ENCODE results near the gene CEP350. TPM values are rescaled to one million over a fixed set of nuclear protein-coding genes. Genes with fewer than 3 reads are reported as not detected.

CEP350 gene
- total RNA-seq, 4 donors from 2014 or later, result 74.4 to 89.0 (median 82.0) TPM

GRCh38 chr1:180061019-180061418 lies 106.4 kb downstream of the CEP350 start:
- no peak for ATAC-seq
- 100% methylated on average over 1 of the region's 1 CpG for WGBS, 2 donors (ENCODE audit: low coverage in 1 of 2)
- TF ChIP-seq POLR2A (IDR thresholded peaks at IDR 0.05) (no peak), POLR2AphosphoS5 (IDR thresholded peaks at IDR 0.05) (no peak), EP300 (IDR thresholded peaks at IDR 0.05) (no peak)
- TF ChIP-seq, protein P1, sequence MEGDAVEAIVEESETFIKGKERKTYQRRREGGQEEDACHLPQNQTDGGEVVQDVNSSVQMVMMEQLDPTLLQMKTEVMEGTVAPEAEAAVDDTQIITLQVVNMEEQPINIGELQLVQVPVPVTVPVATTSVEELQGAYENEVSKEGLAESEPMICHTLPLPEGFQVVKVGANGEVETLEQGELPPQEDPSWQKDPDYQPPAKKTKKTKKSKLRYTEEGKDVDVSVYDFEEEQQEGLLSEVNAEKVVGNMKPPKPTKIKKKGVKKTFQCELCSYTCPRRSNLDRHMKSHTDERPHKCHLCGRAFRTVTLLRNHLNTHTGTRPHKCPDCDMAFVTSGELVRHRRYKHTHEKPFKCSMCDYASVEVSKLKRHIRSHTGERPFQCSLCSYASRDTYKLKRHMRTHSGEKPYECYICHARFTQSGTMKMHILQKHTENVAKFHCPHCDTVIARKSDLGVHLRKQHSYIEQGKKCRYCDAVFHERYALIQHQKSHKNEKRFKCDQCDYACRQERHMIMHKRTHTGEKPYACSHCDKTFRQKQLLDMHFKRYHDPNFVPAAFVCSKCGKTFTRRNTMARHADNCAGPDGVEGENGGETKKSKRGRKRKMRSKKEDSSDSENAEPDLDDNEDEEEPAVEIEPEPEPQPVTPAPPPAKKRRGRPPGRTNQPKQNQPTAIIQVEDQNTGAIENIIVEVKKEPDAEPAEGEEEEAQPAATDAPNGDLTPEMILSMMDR (IDR thresholded peaks at IDR 0.05), result no peak
- Histone ChIP-seq H3K27me3 (no peaks in the 10 kb centered on the region), H3K4me1 (no peaks in the 10 kb centered on the region), H3K9me3 (no peaks in the 10 kb centered on the region), H3K27ac (no peak overlapping the region), H3K36me3 (peaks cover 7 to 81% of the 10 kb centered on the region in 2 donors), H3K4me3 (no peak overlapping the region)

- TF ChIP-seq, protein P1 (IDR thresholded peaks at IDR 0.05), result no peak
- TF ChIP-seq EP300 (IDR thresholded peaks at IDR 0.05) (no peak), POLR2AphosphoS5 (IDR thresholded peaks at IDR 0.05) (no peak), POLR2A (IDR thresholded peaks at IDR 0.05) (no peak)
- WGBS, 2 donors (ENCODE audit: low coverage in 1 of 2), result 81 to 87% methylated on average over 3 of the region's 3 CpGs
- H3K36me3 ChIP-seq, result peaks cover 7 to 81% of the 10 kb centered on the region in 2 donors
- H3K4me1 ChIP-seq, result no peaks in the 10 kb centered on the region
- H3K27ac ChIP-seq, result no peak overlapping the region
- H3K27me3 ChIP-seq, result no peaks in the 10 kb centered on the region
- no peak for ATAC-seq
- no peaks in the 10 kb centered on the region for H3K9me3 ChIP-seq
- no peak overlapping the region for H3K4me3 ChIP-seq
Observed at GRCh38 chr1:180062452-180062971, 107.9 kb downstream of the CEP350 start.

DNA sequence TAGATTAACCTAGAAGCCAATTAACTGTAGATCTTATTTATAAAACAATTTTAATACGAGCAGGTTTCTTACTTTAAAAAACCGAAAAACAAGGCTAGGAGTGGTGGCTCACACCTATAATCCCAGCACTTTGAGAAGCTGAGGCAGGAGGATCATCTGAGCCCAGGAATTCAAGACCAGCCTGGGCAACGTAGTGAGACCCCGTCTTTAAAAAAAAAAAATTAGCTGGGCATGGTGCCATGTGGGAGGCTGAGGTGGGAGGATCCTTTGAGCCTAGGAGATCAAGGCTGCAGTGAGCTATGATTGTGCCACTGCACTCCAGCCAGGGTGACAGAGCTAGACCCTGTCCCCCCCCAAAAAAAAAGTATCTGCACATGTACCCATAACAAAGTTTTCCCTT lies 110.8 kb downstream of the CEP350 start:
- ATAC-seq, result no peak
- H3K27me3 ChIP-seq, result no peaks in the 10 kb centered on the region
- H3K4me3 ChIP-seq, result no peak overlapping the region
- no peak overlapping the region for H3K27ac ChIP-seq
- TF ChIP-seq POLR2AphosphoS5 (IDR thresholded peaks at IDR 0.05), result no peak
- TF ChIP-seq, protein P1 (IDR thresholded peaks at IDR 0.05), result no peak
- TF ChIP-seq POLR2A (IDR thresholded peaks at IDR 0.05), result no peak
- no peak for TF ChIP-seq EP300 (IDR thresholded peaks at IDR 0.05)
- H3K4me1 ChIP-seq, result no peaks in the 10 kb centered on the region
- WGBS, 2 donors (ENCODE audit: low coverage in 1 of 2), result 87% methylated on average over 4 of the region's 4 CpGs; no CpG with 5 or more reads in 1 of the 2 donors
- H3K36me3 ChIP-seq, result peaks cover 10 to 95% of the 10 kb centered on the region in 2 donors
- no peaks in the 10 kb centered on the region for H3K9me3 ChIP-seq

DNA sequence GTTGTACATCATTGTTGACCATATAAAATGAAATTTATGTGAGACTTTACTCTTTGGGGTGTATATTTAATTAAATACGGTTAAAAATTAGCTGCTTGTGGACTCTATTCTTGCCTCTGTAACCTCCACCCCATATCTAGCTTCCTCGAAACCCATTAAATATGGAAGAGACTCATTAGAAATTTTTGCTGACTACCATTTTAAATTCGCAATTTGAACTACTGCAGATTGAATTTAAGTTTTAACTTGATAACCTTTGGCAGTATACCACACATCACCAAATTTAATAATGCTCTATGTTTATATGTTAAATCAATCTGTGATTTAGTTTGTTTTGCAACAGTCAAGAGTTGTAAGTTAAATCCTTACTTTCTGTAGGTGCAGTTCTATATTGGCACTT lies 111.5 kb downstream of the CEP350 start:
- Histone ChIP-seq H3K27me3 (no peaks in the 10 kb centered on the region), H3K9me3 (no peaks in the 10 kb centered on the region), H3K36me3 (peaks cover 10 to 100% of the 10 kb centered on the region in 2 donors), H3K4me1 (no peaks in the 10 kb centered on the region), H3K27ac (no peak overlapping the region), H3K4me3 (no peak overlapping the region)
- no peak for ATAC-seq
- 69 to 81% methylated on average over 3 of the region's 3 CpGs for WGBS, 2 donors (ENCODE audit: low coverage in 1 of 2)
- TF ChIP-seq POLR2A (IDR thresholded peaks at IDR 0.05) (no peak), EP300 (IDR thresholded peaks at IDR 0.05) (no peak), POLR2AphosphoS5 (IDR thresholded peaks at IDR 0.05) (no peak)
- TF ChIP-seq, protein P1 (IDR thresholded peaks at IDR 0.05), result no peak

- peaks cover 10 to 90% of the 10 kb centered on the region in 2 donors for H3K36me3 ChIP-seq
- H3K27me3 ChIP-seq, result no peaks in the 10 kb centered on the region
- H3K4me1 ChIP-seq, result no peaks in the 10 kb centered on the region
- H3K9me3 ChIP-seq, result no peaks in the 10 kb centered on the region
- H3K27ac ChIP-seq, result no peak overlapping the region
- 81 to 88% methylated on average over 6 of the region's 6 CpGs for WGBS, 2 donors (ENCODE audit: low coverage in 1 of 2)
- TF ChIP-seq, protein P1 (IDR thresholded peaks at IDR 0.05), result no peak
- TF ChIP-seq POLR2A (IDR thresholded peaks at IDR 0.05) (no peak), EP300 (IDR thresholded peaks at IDR 0.05) (no peak), POLR2AphosphoS5 (IDR thresholded peaks at IDR 0.05) (no peak)
- ATAC-seq, result no peak
- no peak overlapping the region for H3K4me3 ChIP-seq
Observed at GRCh38 chr1:180070286-180070685, 115.7 kb downstream of the CEP350 start.
